Epithelial cell of prostate (primary cell): ENCODE measurements around the gene ATP5MC2.
"Not testable (repeated sequence)": the region's sequence is repeated elsewhere in the genome, so short reads cannot be mapped to it uniquely, and the experiment has no call there.

ENCODE experiments used
- DNase-seq: peaks from one replicate; pipeline ENCODE4 v3.0.0-alpha.2; 2011; ENCODE audit warnings: low read depth, low spot score
- H3K27ac ChIP-seq: fragments of 450-650 bp; 2 replicates; pipeline ENCODE4 v1.5.1; 2017; ENCODE audit warnings: mild to moderate bottlenecking

Gene ATP5MC2

GRCh38 chr12:53657041-53657440 is 18.8 kb downstream of the ATP5MC2 start:
- no peak overlapping the region for H3K27ac ChIP-seq
- no peak for DNase-seq

GRCh38 chr12:53653595-53653994 is 22.3 kb downstream of the ATP5MC2 start:
- DNase-seq: no peak
- H3K27ac ChIP-seq: no peak overlapping the region

DNA sequence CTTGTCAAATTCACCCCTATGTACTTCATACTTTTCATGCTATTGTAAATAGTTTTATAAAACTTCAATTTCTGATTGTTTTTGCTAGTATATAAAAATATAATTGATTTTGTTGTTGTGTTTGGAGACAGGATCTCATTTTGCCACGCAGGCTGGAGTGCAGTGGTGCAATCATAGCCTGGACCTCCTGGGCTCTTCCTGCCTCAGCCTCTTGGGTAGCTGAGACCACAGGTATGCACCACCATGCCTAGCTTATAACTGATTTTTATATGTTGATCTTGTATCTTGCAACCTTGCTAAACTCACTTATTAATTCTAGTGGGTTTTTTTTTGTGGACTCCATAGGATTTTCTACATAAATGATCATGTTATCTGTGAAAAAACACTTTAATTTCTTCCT is 23.5 kb downstream of the ATP5MC2 start:
- no peak for DNase-seq
- no peak overlapping the region for H3K27ac ChIP-seq

DNA sequence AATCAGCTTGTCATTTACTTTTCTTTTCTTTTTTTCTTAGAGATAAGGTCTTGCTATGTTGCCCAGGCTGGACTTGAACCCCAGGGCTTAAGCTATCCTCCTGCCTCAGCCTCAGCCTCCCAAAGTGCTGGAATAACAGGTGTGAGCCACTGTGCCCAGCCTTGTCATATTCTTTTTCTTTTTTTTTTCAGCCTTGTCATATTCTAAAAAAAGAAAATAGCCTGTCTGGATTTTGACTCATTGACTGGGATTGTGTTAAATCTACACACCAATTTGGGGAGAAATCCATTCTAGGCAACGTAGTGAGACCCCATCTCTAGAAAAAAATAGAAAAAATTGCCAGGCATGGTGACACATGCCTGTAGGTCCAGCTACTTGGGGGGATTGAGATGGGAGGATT is 24.1 kb downstream of the ATP5MC2 start:
- no peak for DNase-seq
- H3K27ac ChIP-seq: no peak overlapping the region

DNA sequence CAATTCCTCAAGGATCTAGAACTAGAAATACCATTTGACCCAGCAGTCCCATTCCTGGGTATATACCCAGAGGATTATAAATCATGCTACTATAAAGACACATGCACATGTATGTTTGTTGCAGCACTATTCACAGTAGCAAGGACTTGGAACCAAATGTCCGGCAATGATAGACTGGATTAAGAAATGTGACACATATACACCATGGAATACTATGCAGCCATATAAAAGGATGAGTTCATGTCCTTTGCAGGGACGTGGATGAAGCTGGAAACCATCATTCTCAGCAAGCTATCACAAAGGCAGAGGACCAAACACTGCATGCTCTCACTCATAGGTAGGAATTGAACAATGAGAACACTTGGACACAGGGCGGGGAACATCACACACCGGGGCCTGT is 29.6 kb downstream of the ATP5MC2 start:
- DNase-seq, H3K27ac ChIP-seq: not testable (repeated sequence)

GRCh38 chr12:53645165-53645564 is 30.7 kb downstream of the ATP5MC2 start:
- no peak overlapping the region for H3K27ac ChIP-seq
- no peak for DNase-seq

GRCh38 chr12:53644133-53644532 is 31.8 kb downstream of the ATP5MC2 start:
- H3K27ac ChIP-seq: no peak overlapping the region
- DNase-seq: no peak

DNA sequence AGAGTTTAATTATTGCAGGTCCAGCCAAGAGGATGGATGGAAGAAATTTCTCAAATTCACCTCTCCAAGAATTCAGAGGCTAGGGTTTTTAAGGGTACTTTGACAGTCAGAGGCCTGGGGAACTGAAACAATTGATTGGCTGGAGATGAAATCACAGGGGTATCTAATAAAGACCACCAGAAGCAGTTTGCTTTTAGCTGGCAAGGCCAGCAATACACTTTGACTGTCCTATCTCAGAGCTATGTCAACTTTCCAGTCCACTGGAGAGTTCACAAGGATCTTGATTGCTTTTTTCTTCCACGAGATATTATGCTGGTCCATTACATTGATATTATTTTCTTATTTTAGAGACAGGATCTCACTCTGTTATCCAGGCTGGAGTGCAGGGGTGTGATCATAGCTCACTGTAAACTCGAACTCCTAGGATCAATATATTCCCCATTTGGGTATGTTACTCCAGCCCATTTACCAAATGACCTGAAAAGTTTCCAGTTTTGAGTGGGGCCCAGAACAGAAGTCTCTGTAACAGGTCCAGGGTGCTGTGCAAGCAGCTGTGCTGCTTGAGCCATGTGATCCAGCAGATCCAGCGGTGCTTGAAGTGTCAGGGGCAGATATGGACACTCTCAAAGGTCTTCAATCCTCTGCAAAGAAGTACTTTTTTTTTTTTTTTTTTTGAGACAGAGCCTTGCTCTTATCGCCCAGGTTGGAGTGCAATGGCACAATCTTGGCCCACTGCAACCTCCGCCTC is 32.5 kb downstream of the ATP5MC2 start:
- H3K27ac ChIP-seq: no peak overlapping the region
- no peak for DNase-seq

DNA sequence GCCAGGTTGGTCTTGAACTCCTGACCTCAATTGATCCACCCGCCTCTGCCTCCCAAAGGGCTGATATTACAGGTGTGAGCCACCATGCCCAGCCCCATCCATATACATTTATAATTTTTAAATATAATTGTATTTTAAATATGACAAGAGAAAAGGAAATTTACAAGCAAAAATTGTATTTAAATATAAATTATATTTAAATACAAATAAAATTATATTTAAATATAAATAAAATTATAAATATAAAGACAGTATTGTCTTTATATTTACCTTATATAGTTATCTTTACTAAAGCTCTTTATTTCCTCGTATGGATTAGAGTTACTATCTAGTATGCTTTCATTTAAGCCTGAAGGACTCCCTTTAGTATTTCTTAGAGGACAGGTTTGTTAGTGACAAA is 37.8 kb downstream of the ATP5MC2 start:
- no peak for DNase-seq
- H3K27ac ChIP-seq: no peak overlapping the region

- DNase-seq: no peak
- H3K27ac ChIP-seq: no peak overlapping the region
These were observed 39.2 kb downstream of the ATP5MC2 start for GRCh38 chr12:53636641-53637040.

DNA sequence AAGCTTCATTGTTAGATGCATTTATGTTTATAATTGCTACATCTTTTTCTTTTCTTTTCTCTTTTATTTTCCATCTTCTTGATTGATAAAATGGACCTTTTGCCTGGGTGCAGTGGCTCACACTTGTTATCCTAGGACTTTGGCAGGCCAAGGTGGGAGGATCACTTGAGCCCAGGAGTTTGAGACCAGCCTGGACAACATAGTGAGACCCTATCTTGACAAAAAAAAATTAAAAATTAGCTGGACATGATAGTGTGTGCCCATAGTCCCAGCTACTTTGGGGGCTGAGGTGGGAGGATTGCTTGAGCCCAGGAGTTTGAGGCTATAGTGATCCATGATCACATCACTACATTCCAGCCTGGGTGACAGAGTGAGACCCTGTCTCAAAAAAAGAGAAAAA is 40.2 kb downstream of the ATP5MC2 start:
- not testable (repeated sequence) for DNase-seq, H3K27ac ChIP-seq

- no peak for DNase-seq
- H3K27ac ChIP-seq: no peak overlapping the region
These were observed 44.2 kb downstream of the ATP5MC2 start for GRCh38 chr12:53631721-53632120.

DNA sequence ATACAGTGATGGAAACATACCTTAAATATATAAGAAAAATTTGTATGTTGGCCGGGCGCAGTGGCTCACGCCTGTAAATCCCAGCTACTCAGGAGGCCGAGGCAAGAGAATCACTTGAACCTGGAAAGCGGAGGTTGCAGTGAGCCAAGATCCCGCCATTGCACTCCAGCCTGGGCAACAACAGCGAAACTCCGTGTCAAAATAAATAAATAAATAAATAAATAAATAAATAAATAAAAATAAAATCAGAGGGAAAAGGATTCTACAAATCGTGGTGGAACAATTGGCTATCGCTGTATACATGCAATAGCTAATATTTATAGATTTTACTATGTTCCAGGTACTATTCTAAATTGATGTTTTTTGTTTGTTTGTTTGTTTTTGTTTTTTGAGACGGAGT is 48.0 kb downstream of the ATP5MC2 start:
- DNase-seq: no peak
- no peak overlapping the region for H3K27ac ChIP-seq

DNA sequence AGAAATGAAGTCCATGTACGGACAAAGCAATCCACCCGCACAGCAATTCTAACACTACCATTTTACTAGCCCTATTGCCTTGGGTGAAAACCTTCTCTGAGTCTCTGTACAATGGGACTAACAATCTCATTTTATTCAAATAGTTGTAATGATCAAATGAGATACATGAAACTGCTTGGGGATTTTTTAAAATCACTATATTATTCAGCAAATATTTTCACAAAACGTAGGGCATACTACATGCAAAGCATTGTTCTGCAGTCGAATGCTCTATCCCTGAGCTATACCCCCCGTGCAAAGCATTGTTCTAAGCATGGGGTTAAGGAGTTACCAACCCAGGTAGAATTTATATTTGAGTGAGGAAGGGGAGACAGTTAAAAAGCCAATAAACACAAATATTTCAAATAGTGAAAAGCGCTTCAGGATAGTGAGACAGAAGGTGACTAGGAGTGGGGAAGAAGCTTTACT is 49.1 kb downstream of the ATP5MC2 start:
- H3K27ac ChIP-seq: no peak overlapping the region
- DNase-seq: no peak

DNA sequence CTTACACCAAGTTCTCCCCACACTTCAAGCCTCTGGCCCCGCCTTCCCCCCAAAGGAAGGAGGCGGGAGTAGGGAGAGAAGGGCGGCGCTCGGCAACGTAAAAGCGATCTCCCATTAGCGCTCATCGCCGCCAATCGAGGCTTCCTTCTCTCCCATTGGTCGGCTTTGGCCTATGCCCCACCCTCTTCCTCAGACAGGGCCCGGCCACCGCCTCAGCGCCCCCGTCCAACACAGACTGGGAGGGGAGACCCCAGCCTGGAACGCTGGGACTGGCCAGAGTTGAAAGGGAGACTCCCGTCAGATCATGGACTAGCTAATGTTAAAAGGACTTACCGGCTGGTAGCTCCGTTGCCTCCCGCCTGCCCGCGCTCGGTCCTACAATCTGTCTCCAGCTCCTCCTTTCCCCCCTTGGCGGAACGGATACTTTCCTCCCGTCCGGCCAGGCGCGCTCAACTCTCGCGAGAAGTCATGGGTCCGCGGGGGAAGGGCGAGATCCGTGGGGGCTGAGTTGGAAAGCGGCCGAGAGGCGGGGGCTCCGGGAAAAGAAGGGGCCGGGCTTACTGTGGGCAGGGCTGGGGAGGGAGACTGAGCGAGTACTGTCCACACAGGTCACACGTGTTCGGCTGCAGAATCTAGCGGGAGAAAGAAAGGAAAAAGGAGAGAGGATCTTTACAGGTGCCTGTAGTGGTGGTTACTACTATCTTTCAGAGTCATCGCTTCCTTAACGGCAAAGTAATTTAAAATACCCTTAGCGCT is 49.8 kb downstream of the ATP5MC2 start, which contains the start of gene ATF7:
TSS of gene ATF7 (minus strand) at position 437 of the 756 bp plus-strand sequence. CDS start 25,382 bp downstream, outside the sequence.
- DNase-seq: peak; percentile 83
- H3K27ac ChIP-seq: peak within 1 kb of the TSS; percentile 74

- no peak for DNase-seq
- peak overlapping the region; percentile 74 for H3K27ac ChIP-seq
These were observed 50.4 kb downstream of the ATP5MC2 start for GRCh38 chr12:53625373-53625945.

- DNase-seq: no peak
- H3K27ac ChIP-seq: peak overlapping the region; percentile 74
These were observed 50.9 kb downstream of the ATP5MC2 start for GRCh38 chr12:53624956-53625355.

DNA sequence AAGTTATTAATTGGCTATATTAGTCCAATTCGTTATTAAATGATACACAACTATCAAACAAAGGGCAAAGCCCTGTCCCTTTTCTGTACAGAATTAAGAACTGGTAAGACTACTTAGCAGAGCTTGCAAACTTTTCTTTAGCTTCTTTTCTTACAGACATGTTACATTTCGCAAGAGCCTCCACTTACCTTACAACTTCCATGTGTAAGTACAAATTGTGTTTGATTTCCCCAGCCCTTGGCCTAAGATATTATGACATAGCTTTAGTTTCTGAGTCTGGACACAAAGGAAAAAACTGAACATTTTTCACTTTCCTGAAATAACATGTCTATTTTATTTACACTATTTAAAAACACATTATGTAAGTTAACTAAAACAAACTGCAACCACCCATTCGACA is 51.4 kb downstream of the ATP5MC2 start:
- no peak for DNase-seq
- H3K27ac ChIP-seq: peak overlapping the region; percentile 74

DNA sequence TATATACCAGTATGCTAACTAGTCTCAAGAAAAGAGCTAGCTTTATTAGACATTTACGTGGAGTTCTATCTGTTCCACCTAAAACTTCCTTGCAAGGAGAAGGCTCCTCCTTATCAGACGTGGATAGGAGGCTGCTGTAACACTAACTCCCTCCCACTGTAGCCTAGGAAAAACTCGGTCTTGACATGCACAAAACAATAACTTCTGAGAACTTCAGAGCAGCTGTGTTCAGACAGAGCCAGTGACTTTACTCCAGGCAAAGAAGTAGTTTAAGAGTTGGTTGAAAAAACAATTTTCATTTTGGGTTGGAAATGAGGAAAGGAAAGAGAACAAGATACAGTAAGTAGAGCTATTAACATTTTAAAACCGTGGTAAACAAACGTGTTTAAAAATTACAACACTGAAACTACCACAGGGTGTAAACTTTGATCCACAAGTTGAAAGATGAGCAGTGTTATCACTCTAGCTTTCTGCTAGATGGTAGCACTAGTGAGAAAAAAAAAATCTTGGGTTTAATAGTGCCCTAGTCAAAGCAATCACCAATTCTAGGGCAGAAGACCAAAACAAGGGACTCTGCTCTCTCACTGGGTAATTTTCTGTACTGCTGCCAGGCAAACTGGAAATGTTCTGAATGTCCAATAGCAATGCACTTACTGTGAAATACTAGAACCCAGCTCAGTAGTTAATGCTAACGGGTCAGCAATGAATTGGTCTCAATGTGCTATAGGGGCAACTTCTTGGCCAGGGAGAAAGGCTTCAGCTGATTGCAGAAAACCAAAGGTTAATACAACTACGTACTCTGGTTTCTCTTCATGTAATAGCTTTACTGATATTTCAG is 52.1 kb downstream of the ATP5MC2 start:
- peak overlapping the region; percentile 74 for H3K27ac ChIP-seq

DNA sequence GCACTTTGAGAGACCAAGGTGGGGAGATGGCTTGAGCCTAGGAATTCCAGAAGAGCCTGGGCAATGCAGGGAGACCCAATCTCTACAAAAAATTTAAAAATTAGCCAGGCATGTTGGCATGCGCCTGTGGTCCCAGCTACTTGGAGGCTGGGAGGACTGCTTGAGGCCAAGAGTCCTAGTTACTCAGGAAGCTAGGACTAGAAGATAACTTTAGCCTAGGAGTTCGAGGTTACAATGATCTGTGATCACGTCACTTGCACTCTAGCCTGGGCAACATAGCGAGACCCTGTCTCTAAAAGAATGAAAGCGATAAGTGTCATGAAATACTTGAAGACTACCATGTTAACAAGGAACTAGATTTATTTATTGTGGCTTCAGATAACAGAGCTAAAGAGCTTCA is 53.2 kb downstream of the ATP5MC2 start:
- no peak for DNase-seq

More for the DNA sequence above, 52.1 kb downstream of the ATP5MC2 start:
- no peak for DNase-seq

More for the DNA sequence above, 53.2 kb downstream of the ATP5MC2 start:
- no peak overlapping the region for H3K27ac ChIP-seq
